HUES64 (cell line): ENCODE results near the gene HOXA9.

Source experiments
- H3K27ac ChIP-seq: 2 replicates; pipeline ENCODE4 v1.7.0; 2013; ENCODE audit warnings: low read depth, low read length, inconsistent platforms
- H3K27me3 ChIP-seq: 2 replicates; pipeline ENCODE4 v1.6.1; 2013; ENCODE audit warnings: mild to moderate bottlenecking, low read length; ENCODE audit not compliant: insufficient read depth
- H3K36me3 ChIP-seq: 2 replicates; pipeline ENCODE4 v1.6.1; 2013; ENCODE audit warnings: mild to moderate bottlenecking, low read length; ENCODE audit not compliant: insufficient read depth
- H3K4me1 ChIP-seq: 2 replicates; pipeline ENCODE4 v1.6.1; 2013; ENCODE audit warnings: mild to moderate bottlenecking, low read length, moderate library complexity; ENCODE audit not compliant: insufficient read depth
- H3K4me3 ChIP-seq: 2 replicates; pipeline ENCODE4 v1.5.1; 2013; ENCODE audit warnings: mild to moderate bottlenecking, low read length, moderate library complexity
- H3K9ac ChIP-seq: 2 replicates; pipeline ENCODE4 v1.6.1; 2013; ENCODE audit warnings: mild to moderate bottlenecking, low read depth, low read length
- H3K9me3 ChIP-seq: 2 replicates; pipeline ENCODE4 v1.6.1; 2013; ENCODE audit warnings: low read depth, low read length; ENCODE audit not compliant: insufficient read depth
- WGBS: fragments of 150-250, 120-280 bp; methylation state at CpG from one replicate; pipeline ENCODE4 v1.1.7; 2013; ENCODE audit warnings: missing lambda C conversion rate; 5-methylcytosine and 5-hydroxymethylcytosine counted together

The HOXA9 gene

GRCh38 chr7:27185013-27185853 lies 19.9 kb upstream of the HOXA9 start, which contains the start of gene HOXA11:
Gene HOXA11 (minus strand): TSS chr7:27185232. CDS start chr7:27185144, 88 bp downstream.
- Histone ChIP-seq H3K27me3 (peaks cover 100% of the 10 kb centered on the region), H3K9ac (no peak within 1 kb of the TSS), H3K36me3 (no peaks in the 10 kb centered on the region), H3K4me3 (no peak within 1 kb of the TSS), H3K27ac (no peak within 1 kb of the TSS), H3K9me3 (no peaks in the 10 kb centered on the region), H3K4me1 (peaks cover 17% of the 10 kb centered on the region)
- WGBS, result 5% methylated on average over 42 of the region's 43 CpGs

- Histone ChIP-seq H3K9me3 (no peaks in the 10 kb centered on the region), H3K27me3 (peaks cover 100% of the 10 kb centered on the region), H3K36me3 (no peaks in the 10 kb centered on the region), H3K9ac (no peak overlapping the region), H3K4me1 (peaks cover 18% of the 10 kb centered on the region), H3K4me3 (no peak overlapping the region), H3K27ac (no peak overlapping the region)
- WGBS, result 2% methylated on average over 72 of the region's 72 CpGs
Measured at GRCh38 chr7:27184337-27185012, 19.1 kb upstream of the HOXA9 start.

GRCh38 chr7:27183682-27184336 lies 18.5 kb upstream of the HOXA9 start:
- Histone ChIP-seq H3K27me3 (peaks cover 100% of the 10 kb centered on the region), H3K9me3 (no peaks in the 10 kb centered on the region), H3K9ac (no peak overlapping the region), H3K4me1 (peaks cover 23% of the 10 kb centered on the region), H3K27ac (no peak overlapping the region), H3K36me3 (no peaks in the 10 kb centered on the region), H3K4me3 (no peak overlapping the region)
- 2% methylated on average over 28 of the region's 30 CpGs for WGBS

- Histone ChIP-seq H3K27ac (no peak overlapping the region), H3K4me1 (peaks cover 24% of the 10 kb centered on the region), H3K27me3 (peaks cover 100% of the 10 kb centered on the region), H3K9me3 (no peaks in the 10 kb centered on the region), H3K9ac (no peak overlapping the region), H3K4me3 (no peak overlapping the region), H3K36me3 (no peaks in the 10 kb centered on the region)
- 2% methylated on average over 39 of the region's 39 CpGs for WGBS
Measured at GRCh38 chr7:27182861-27183681, 17.7 kb upstream of the HOXA9 start.

GRCh38 chr7:27182285-27182841 lies 17.0 kb upstream of the HOXA9 start:
- H3K4me1 ChIP-seq, result peaks cover 20% of the 10 kb centered on the region
- no peaks in the 10 kb centered on the region for H3K9me3 ChIP-seq
- no peak overlapping the region for H3K4me3 ChIP-seq
- WGBS, result 30% methylated on average over 4 of the region's 4 CpGs
- no peak overlapping the region for H3K27ac ChIP-seq
- H3K36me3 ChIP-seq, result no peaks in the 10 kb centered on the region
- peaks cover 100% of the 10 kb centered on the region for H3K27me3 ChIP-seq
- no peak overlapping the region for H3K9ac ChIP-seq

GRCh38 chr7:27181795-27182275 lies 16.5 kb upstream of the HOXA9 start:
- Histone ChIP-seq H3K9me3 (no peaks in the 10 kb centered on the region), H3K9ac (no peak overlapping the region), H3K27me3 (peaks cover 100% of the 10 kb centered on the region), H3K4me1 (peaks cover 20% of the 10 kb centered on the region), H3K4me3 (no peak overlapping the region), H3K27ac (no peak overlapping the region), H3K36me3 (no peaks in the 10 kb centered on the region)
- 39% methylated on average over 4 of the region's 4 CpGs for WGBS

- H3K4me1 ChIP-seq, result peaks cover 20% of the 10 kb centered on the region
- no peaks in the 10 kb centered on the region for H3K36me3 ChIP-seq
- 40% methylated on average over 12 of the region's 12 CpGs for WGBS
- H3K4me3 ChIP-seq, result no peak overlapping the region
- H3K9me3 ChIP-seq, result no peaks in the 10 kb centered on the region; the same call in 1 of the 2 replicates
- peaks cover 100% of the 10 kb centered on the region for H3K27me3 ChIP-seq
- no peak overlapping the region for H3K9ac ChIP-seq
- no peak overlapping the region for H3K27ac ChIP-seq
Measured at GRCh38 chr7:27180431-27181420, 15.4 kb upstream of the HOXA9 start.

GRCh38 chr7:27179503-27180430 lies 14.4 kb upstream of the HOXA9 start:
- no peaks in the 10 kb centered on the region for H3K36me3 ChIP-seq
- no peak overlapping the region for H3K27ac ChIP-seq
- no peak overlapping the region for H3K9ac ChIP-seq
- no peak overlapping the region for H3K4me3 ChIP-seq
- H3K4me1 ChIP-seq, result peaks cover 20% of the 10 kb centered on the region
- peaks cover 100% of the 10 kb centered on the region for H3K27me3 ChIP-seq
- H3K9me3 ChIP-seq, result no peaks in the 10 kb centered on the region; the same call in 1 of the 2 replicates
- 4% methylated on average over 56 of the region's 56 CpGs for WGBS

GRCh38 chr7:27179030-27179429 lies 13.7 kb upstream of the HOXA9 start:
- 8% methylated on average over 14 of the region's 14 CpGs for WGBS
- Histone ChIP-seq H3K27me3 (peaks cover 100% of the 10 kb centered on the region), H3K27ac (no peak overlapping the region), H3K9ac (no peak overlapping the region), H3K4me1 (peaks cover 20% of the 10 kb centered on the region), H3K4me3 (no peak overlapping the region), H3K9me3 (no peaks in the 10 kb centered on the region; the same call in 1 of the 2 replicates), H3K36me3 (no peaks in the 10 kb centered on the region)
